Right hindlimb (tissue), 1 donor: ENCODE data around the gene GPR180.
"Not testable (repeated sequence)": the region's sequence is repeated elsewhere in the genome, so short reads cannot be mapped to it uniquely, and the experiment has no call there.

Experiments
- DNase-seq: peaks from one replicate; pipeline ENCODE4 v3.0.0-alpha.2; 2018

The GPR180 gene

GRCh38 chr13:94598281-94598680 lies 3.4 kb upstream of the GPR180 start:
- DNase-seq, result no peak

GRCh38 chr13:94599877-94600276 lies 1.8 kb upstream of the GPR180 start:
- DNase-seq, result no peak

- DNase-seq, result no peak
These were observed 810 bp downstream of the GPR180 start for GRCh38 chr13:94602467-94602866.

GRCh38 chr13:94607056-94607455 lies 5.4 kb downstream of the GPR180 start:
- DNase-seq, result no peak

- no peak for DNase-seq
These were observed 6.3 kb downstream of the GPR180 start for GRCh38 chr13:94607939-94608338.

GRCh38 chr13:94608586-94608985 lies 6.9 kb downstream of the GPR180 start:
- DNase-seq, result no peak

- DNase-seq, result no peak
These were observed 7.5 kb downstream of the GPR180 start for GRCh38 chr13:94609196-94609595.

- DNase-seq, result no peak
These were observed 8.8 kb downstream of the GPR180 start for GRCh38 chr13:94610475-94610874.

GRCh38 chr13:94612050-94612449 lies 10.4 kb downstream of the GPR180 start:
- no peak for DNase-seq

- DNase-seq, result no peak
These were observed 11.4 kb downstream of the GPR180 start for GRCh38 chr13:94613051-94613450.

- DNase-seq, result no peak
These were observed 15.8 kb downstream of the GPR180 start for GRCh38 chr13:94617389-94618000.

GRCh38 chr13:94620286-94620896 lies 18.7 kb downstream of the GPR180 start:
- no peak for DNase-seq

GRCh38 chr13:94622344-94622743 lies 20.7 kb downstream of the GPR180 start:
- DNase-seq, result no peak

GRCh38 chr13:94623316-94623715 lies 21.7 kb downstream of the GPR180 start:
- DNase-seq, result no peak

GRCh38 chr13:94630858-94631257 lies 29.2 kb downstream of the GPR180 start:
- no peak for DNase-seq

GRCh38 chr13:94632226-94632980 lies 30.7 kb downstream of the GPR180 start:
- DNase-seq, result no peak

GRCh38 chr13:94636096-94636495 lies 34.4 kb downstream of the GPR180 start:
- DNase-seq, result not testable (repeated sequence)

- DNase-seq, result no peak
These were observed 35.4 kb downstream of the GPR180 start for GRCh38 chr13:94636942-94637578.

- DNase-seq, result not testable (repeated sequence)
These were observed 36.0 kb downstream of the GPR180 start for GRCh38 chr13:94637677-94638076.

GRCh38 chr13:94640721-94641120 lies 39.1 kb downstream of the GPR180 start:
- no peak for DNase-seq

GRCh38 chr13:94641409-94641941 lies 39.8 kb downstream of the GPR180 start:
- DNase-seq, result peak; percentile 33

- no peak for DNase-seq
These were observed 45.2 kb downstream of the GPR180 start for GRCh38 chr13:94646904-94647303.

- no peak for DNase-seq
These were observed 54.5 kb downstream of the GPR180 start for GRCh38 chr13:94656176-94656575.
